Tibial artery (tissue), 4 donors: ENCODE data around the gene FSTL5.

ENCODE experiments used
- DNase-seq, 2 donors: peaks; one replicate each; pipeline ENCODE4 v3.0.0-alpha.2; 2019
- H3K27ac ChIP-seq, 2 donors: fragments of 200-600 bp; sonication (generic) in 1 of 2; 1 replicate in 1 of 2; 2 replicates in 1 of 2; pipeline ENCODE4 v1.5.1; 2018 to 2019; ENCODE audit warnings: mild to moderate bottlenecking in 1 of 2
- H3K27me3 ChIP-seq, 2 donors: fragments of 200-600 bp; sonication (generic) in 1 of 2; one replicate each; pipeline versions ENCODE4 v1.5.1 to v1.6.0; 2016 to 2019
- H3K36me3 ChIP-seq, 3 donors: fragments of 200-600 bp; sonication (generic) in 2 of 3; one replicate each; pipeline ENCODE4 v1.5.1; 2016 to 2019; ENCODE audit warnings: mild to moderate bottlenecking in 2 of 3
- H3K4me1 ChIP-seq, 4 donors: fragments of 200-600 bp; sonication (generic) in 2 of 4; 1 replicate in 3 of 4; 2 replicates in 1 of 4; pipeline ENCODE4 v1.5.1; 2016 to 2019
- H3K4me3 ChIP-seq, 2 donors: fragments of 200-600 bp; sonication (generic) in 1 of 2; 1 replicate in 1 of 2; 2 replicates in 1 of 2; pipeline ENCODE4 v1.5.1; 2018 to 2019; ENCODE audit warnings: mild to moderate bottlenecking in 2 of 2
- H3K9me3 ChIP-seq, 3 donors: fragments of 200-600 bp; sonication (generic) in 1 of 3; one replicate each; pipeline ENCODE4 v1.5.1; 2016 to 2019
- intact Hi-C: fragments of 100-400 bp; cut with DNase I; formaldehyde crosslinking; loops from one replicate; pipeline ENCODE4 v1.15.0; 2023; ENCODE audit warnings: low total_unique reads
- TF ChIP-seq, protein P1 (sequence below), 2 experiments: fragments of 200-600 bp in 1 of 2; fragments of 450-650 bp in 1 of 2; IDR thresholded peaks; one replicate each; pipeline ENCODE4 v1.5.1; 2017 to 2019; ENCODE audit warnings: antibody characterized with exemption in 2 of 2, mild to moderate bottlenecking in 1 of 2, moderate library complexity in 1 of 2

The FSTL5 gene

DNA sequence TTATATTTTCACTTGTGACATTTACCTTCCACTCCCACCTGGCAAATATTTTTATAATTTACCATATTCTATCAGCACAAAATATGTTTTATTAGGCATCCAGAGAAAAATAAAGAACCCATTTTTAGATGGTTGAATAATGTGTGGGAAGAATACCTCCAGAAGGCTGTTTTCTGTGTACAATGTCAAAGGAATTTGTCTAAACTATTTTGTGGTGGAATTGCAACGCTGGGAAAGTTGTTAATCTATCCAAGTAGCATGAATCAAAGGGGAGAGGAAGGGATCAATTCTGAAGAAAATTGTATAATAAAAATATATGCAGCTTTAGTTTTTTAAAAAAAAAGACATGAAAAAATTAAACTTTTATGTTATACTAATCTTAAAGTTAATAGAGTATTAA lies 706.5 kb downstream of the FSTL5 start:
- intact Hi-C loops: no loop called here
- Histone ChIP-seq H3K27me3 (no peaks in the 10 kb centered on the region), H3K9me3 (no peaks in the 10 kb centered on the region), H3K36me3 (no peaks in the 10 kb centered on the region), H3K4me3 (no peak overlapping the region), H3K4me1 (no peaks in the 10 kb centered on the region), H3K27ac (no peak overlapping the region)
- TF ChIP-seq, protein P1, sequence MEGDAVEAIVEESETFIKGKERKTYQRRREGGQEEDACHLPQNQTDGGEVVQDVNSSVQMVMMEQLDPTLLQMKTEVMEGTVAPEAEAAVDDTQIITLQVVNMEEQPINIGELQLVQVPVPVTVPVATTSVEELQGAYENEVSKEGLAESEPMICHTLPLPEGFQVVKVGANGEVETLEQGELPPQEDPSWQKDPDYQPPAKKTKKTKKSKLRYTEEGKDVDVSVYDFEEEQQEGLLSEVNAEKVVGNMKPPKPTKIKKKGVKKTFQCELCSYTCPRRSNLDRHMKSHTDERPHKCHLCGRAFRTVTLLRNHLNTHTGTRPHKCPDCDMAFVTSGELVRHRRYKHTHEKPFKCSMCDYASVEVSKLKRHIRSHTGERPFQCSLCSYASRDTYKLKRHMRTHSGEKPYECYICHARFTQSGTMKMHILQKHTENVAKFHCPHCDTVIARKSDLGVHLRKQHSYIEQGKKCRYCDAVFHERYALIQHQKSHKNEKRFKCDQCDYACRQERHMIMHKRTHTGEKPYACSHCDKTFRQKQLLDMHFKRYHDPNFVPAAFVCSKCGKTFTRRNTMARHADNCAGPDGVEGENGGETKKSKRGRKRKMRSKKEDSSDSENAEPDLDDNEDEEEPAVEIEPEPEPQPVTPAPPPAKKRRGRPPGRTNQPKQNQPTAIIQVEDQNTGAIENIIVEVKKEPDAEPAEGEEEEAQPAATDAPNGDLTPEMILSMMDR (IDR thresholded peaks at IDR 0.05): no peak
- DNase-seq: no peak

DNA sequence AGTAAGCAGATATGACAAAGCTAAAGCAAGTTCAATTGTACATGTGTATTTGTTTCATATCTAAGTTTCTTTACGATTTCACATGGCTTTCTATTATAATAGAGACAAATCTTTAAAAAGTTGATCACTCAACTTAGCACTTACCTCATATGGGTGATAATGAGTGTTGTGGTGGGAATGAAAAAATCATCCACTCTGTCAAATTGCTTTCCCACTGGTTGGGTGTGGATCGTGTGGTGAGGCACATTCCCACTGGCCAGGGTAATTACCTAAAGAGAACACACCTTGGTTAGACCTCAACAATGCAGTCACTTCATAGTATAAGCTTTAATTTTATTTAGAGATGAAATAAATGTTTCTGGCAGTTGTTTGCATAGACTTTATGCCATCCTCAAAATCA lies 708.9 kb downstream of the FSTL5 start:
- H3K4me3 ChIP-seq: no peak overlapping the region
- TF ChIP-seq, protein P1 (IDR thresholded peaks at IDR 0.05): no peak
- DNase-seq: no peak
- H3K9me3 ChIP-seq: no peaks in the 10 kb centered on the region
- no peak overlapping the region for H3K27ac ChIP-seq
- H3K36me3 ChIP-seq: no peaks in the 10 kb centered on the region
- no peaks in the 10 kb centered on the region for H3K4me1 ChIP-seq
- H3K27me3 ChIP-seq: no peaks in the 10 kb centered on the region
- intact Hi-C loops: no loop called here

DNA sequence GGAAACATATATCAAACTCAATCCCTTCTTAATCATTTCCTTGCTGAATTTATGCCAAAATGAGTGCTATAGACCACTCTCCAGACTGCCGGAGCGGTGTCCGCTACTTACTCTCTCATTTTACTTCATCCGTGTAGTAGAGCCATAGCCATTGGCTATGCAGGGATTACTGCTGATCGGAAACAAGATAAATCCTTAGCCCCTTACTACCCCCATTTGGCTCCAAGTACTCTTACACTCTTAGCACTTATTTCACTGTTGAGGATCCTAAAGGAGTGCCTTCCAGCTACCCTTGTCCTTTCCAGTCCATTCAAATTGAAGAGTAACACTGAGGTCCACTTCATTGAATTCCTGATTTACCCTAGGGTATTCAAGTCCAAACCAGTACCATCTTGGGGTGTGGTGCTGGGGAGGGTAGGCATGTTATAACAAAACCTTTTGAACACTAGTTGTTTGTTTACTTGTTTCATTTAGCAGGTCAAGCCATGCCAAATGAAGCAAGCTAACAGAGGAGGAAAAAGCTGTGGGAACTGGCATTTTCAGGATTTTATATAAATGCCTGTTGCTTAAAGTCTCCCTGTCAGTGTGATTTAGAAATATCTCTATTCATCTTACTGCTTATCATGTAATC lies 715.1 kb downstream of the FSTL5 start:
- no peaks in the 10 kb centered on the region for H3K36me3 ChIP-seq
- intact Hi-C loops: no loop called here

DNA sequence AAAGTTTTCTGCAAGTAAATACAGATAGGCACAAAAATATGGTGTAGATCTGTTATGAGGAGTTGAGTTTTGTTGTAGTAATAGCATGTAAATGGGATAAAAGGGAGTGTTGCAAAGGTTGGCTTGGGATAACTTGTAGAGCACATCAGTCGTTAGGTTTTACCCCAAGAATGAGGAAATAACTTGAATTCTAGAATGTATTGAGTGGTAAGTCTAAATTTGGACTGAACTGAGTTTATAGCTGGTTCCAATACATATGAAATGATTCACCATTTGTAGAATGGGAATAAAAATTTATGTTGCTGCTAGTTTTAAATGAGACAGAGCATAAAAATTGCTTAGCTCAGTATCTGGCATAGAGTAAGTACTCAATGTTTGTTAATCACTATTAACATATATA lies 719.2 kb downstream of the FSTL5 start:
- Histone ChIP-seq H3K36me3 (no peaks in the 10 kb centered on the region), H3K27ac (no peak overlapping the region), H3K4me3 (no peak overlapping the region), H3K27me3 (no peaks in the 10 kb centered on the region), H3K9me3 (no peaks in the 10 kb centered on the region), H3K4me1 (no peaks in the 10 kb centered on the region)
- no peak for DNase-seq
- intact Hi-C loops: no loop called here
- TF ChIP-seq, protein P1 (IDR thresholded peaks at IDR 0.05): no peak

More for the DNA sequence above, 715.1 kb downstream of the FSTL5 start:
- Histone ChIP-seq H3K27me3 (no peaks in the 10 kb centered on the region), H3K27ac (no peak overlapping the region), H3K4me1 (no peaks in the 10 kb centered on the region), H3K4me3 (no peak overlapping the region), H3K9me3 (no peaks in the 10 kb centered on the region)
- no peak for DNase-seq
- TF ChIP-seq, protein P1 (IDR thresholded peaks at IDR 0.05): no peak

DNA sequence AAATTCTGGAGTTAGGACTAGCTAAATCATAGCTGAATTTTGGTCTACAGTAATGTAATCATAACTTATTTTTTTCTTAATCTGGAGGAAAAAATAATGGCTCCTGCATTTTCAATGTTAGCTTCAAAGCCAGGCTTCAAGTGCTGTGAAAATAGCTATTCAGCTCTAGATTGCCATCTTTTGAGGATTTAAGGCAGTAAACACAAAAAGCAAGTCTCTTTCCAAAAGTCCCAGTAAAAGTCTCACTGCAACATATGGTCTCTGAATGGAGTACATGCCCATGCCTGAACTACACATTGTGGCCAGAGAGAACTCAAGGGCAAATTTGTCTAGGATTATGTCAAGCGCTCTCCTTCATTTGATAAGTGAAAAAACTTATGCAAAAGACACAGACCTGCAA lies 720.9 kb downstream of the FSTL5 start:
- TF ChIP-seq, protein P1 (IDR thresholded peaks at IDR 0.05): no peak
- H3K36me3 ChIP-seq: no peaks in the 10 kb centered on the region
- H3K4me3 ChIP-seq: no peak overlapping the region
- no peaks in the 10 kb centered on the region for H3K9me3 ChIP-seq
- no peaks in the 10 kb centered on the region for H3K27me3 ChIP-seq
- no peak for DNase-seq
- intact Hi-C loops: no loop called here
- H3K27ac ChIP-seq: no peak overlapping the region
- no peaks in the 10 kb centered on the region for H3K4me1 ChIP-seq

DNA sequence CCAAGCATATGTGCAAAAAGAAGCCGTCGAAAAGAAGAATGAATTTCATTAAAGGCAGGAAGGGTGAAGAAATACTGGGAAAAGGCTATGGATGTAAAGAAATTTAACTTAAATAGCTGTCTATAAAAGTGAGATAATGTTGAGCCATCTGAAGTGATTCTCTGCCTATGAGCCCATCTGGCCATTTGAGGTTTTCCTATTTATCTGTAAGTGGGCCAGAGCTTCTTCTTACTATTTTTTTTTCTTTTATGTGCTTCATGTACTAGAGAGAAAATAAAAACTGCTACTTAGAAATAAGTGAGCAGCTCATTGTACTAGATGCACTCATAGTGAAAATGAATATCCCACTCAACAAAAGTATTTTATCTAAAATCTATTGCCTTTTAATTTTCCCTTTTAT lies 725.7 kb downstream of the FSTL5 start:
- intact Hi-C loops: no loop called here
- H3K9me3 ChIP-seq: no peaks in the 10 kb centered on the region
- no peaks in the 10 kb centered on the region for H3K27me3 ChIP-seq
- no peak overlapping the region for H3K27ac ChIP-seq
- no peaks in the 10 kb centered on the region for H3K36me3 ChIP-seq
- no peaks in the 10 kb centered on the region for H3K4me1 ChIP-seq
- no peak for DNase-seq
- TF ChIP-seq, protein P1 (IDR thresholded peaks at IDR 0.05): no peak
- no peak overlapping the region for H3K4me3 ChIP-seq
